Fibroblast of pulmonary artery (primary cell): ENCODE data around the gene CLK2.

Experiments used
- DNase-seq: peaks from one replicate; pipeline ENCODE4 v3.0.0-alpha.2; 2010; ENCODE audit warnings: low read depth
- H3K4me3 ChIP-seq: replicated peaks from 2 replicates; pipeline ENCODE4 v1.5.1; 2011; ENCODE audit warnings: low read depth, mild to moderate bottlenecking, control low read depth, low read length, moderate library complexity
- TF ChIP-seq, protein P1 (sequence below): IDR thresholded peaks from 2 replicates; pipeline ENCODE4 v1.5.1; 2011; ENCODE audit warnings: mild to moderate bottlenecking, control low read depth, low read length, inconsistent platforms; ENCODE audit errors: missing control alignments

Gene CLK2

DNA sequence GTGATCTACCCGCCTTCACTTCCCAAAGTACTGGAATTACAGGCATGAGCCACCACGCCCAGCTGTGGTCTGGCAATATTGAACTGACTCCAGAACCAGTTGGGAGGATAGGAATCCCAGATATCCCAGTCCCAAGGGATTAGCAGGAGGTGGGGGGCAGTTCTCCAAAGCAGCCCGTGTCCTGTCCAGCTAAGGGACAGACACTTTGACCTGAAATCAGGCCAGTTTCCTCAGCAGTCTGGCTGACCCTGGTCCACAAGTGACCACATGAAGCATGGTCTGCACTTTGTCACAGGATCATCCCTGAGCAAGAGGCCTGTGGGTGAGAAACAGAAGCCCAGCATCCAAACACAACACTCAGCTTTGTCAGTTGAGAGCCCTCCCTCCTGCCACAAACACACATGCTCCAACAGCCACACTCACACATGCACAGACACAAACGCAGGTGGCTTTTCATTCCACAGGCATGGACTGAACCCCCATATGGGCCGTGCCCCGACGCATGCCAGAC is 32.6 kb upstream of the CLK2 start:
- peak; percentile 23 for DNase-seq
- no peak overlapping the region for H3K4me3 ChIP-seq
- TF ChIP-seq, protein P1, sequence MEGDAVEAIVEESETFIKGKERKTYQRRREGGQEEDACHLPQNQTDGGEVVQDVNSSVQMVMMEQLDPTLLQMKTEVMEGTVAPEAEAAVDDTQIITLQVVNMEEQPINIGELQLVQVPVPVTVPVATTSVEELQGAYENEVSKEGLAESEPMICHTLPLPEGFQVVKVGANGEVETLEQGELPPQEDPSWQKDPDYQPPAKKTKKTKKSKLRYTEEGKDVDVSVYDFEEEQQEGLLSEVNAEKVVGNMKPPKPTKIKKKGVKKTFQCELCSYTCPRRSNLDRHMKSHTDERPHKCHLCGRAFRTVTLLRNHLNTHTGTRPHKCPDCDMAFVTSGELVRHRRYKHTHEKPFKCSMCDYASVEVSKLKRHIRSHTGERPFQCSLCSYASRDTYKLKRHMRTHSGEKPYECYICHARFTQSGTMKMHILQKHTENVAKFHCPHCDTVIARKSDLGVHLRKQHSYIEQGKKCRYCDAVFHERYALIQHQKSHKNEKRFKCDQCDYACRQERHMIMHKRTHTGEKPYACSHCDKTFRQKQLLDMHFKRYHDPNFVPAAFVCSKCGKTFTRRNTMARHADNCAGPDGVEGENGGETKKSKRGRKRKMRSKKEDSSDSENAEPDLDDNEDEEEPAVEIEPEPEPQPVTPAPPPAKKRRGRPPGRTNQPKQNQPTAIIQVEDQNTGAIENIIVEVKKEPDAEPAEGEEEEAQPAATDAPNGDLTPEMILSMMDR = no peak

GRCh38 chr1:155304558-155305063 is 31.3 kb upstream of the CLK2 start:
- TF ChIP-seq, protein P1 = no peak
- DNase-seq = no peak
- no peak overlapping the region for H3K4me3 ChIP-seq

GRCh38 chr1:155301342-155301841 is 28.1 kb upstream of the CLK2 start, which contains the start of gene PKLR:
Gene PKLR, minus strand, starts transcription at chr1:155301438. Its CDS starts 43 bp downstream, at chr1:155301395.
- DNase-seq = no peak
- no peak within 1 kb of the TSS for H3K4me3 ChIP-seq
- TF ChIP-seq, protein P1 = no peak

DNA sequence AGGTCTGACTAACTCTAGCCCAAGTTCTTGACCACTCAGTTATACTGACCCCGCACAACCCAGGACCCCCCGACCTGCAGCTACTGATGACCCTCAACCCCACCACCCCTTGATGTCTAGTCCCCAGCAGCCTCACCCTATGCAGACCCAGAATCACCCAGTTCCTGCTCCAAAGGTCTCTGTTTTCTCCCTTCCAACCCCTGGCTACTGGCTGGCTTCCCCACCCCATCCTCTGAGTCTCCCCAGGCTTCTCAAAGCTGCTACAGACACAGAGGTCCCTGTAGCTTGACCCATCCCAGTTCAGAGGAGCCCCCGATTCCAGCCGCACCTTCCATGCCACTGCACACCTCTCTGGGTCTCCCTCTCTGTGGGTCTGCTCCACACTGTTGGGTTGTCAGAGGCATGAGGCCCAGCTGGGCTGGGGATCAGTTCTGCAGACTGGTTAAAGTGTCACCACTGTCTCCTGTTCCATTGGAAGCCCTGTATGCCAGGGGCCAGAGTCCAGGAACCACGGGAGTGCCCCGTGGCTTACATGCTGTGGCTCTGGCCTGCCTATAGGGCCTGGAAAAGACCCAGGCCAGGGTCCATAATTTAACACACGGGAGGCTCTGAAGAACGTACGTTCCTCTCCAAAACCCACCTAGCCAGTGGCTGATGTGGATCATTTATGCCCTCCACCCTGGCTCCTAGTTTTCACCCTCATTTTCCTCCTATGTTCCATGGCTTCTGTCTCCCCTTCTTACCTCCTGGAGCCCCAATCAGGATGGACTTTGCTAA is 27.4 kb upstream of the CLK2 start:
- TF ChIP-seq, protein P1 = no peak
- H3K4me3 ChIP-seq = no peak overlapping the region
- no peak for DNase-seq

- DNase-seq = no peak
- TF ChIP-seq, protein P1 = no peak
- H3K4me3 ChIP-seq = no peak overlapping the region
Observed at GRCh38 chr1:155300024-155300423, 26.7 kb upstream of the CLK2 start.

DNA sequence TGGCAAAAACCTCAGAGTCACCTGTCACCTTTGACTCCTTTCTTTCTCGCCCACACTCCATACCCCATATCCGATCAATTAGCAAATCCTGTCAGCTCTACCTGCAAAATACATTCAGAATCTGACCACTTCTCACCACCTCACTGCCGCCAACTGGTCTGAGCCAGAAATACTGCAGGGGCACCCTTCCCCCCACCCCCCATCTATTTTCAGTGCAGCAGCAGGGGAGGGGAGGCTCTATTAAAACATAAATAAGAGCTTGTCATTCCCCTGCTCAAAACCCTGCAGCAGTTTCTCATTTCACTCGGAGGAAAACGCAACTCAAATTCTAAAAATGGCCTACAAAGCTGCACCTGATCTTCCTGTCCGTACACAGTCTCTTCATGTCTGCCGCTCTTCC is 24.1 kb upstream of the CLK2 start:
- DNase-seq = no peak
- TF ChIP-seq, protein P1 = no peak
- no peak overlapping the region for H3K4me3 ChIP-seq
